ENCODE measurements around the gene CD4. TPM values are rescaled to one million over a fixed set of nuclear protein-coding genes. Genes with fewer than 3 reads are reported as not detected.

The CD4 gene
- total and polyA plus RNA-seq, 10 of the 15 experiments (the other 5 are each of a cell fraction or from before 2014, with no cell fraction given) = 0.24 to 1.6 (median 0.69) TPM

- ATAC-seq = no peak
- peaks cover 28% of the 10 kb centered on the region for H3K4me1 ChIP-seq (ENCODE audit: control insufficient read depth, insufficient read depth, low read length)
- SMC1A ChIA-PET (ENCODE audit: uncharacterized antibody, unreplicated experiment) = interaction anchor here (0.9 to 5.0 kb wide), 11 partner anchors 12 to 255 kb away, joined by 3 to 42 read pairs (median 6); partner anchors contain the start of genes COPS7A, GNB3, MLF2 and SPSB2
- H3K9me3 ChIP-seq (replicated peaks; ENCODE audit: control insufficient read depth, insufficient read depth, low read length) = no peaks in the 10 kb centered on the region
- H3K36me3 ChIP-seq (ENCODE audit: control insufficient read depth in 2 of 2, insufficient read depth in 2 of 2, low read length in 1 of 2) = peaks cover 15 to 26% of the 10 kb centered on the region in 2 experiments
- RAD21 ChIA-PET (ENCODE audit: unreplicated experiment) = interaction anchor here (0.5 to 5.6 kb wide), 11 partner anchors 15 to 260 kb away, joined by 3 to 42 read pairs (median 6); partner anchors contain the start of genes C12orf57, COPS7A, MLF2 and RNU7-1
- H3K4me2 ChIP-seq (ENCODE audit: control insufficient read depth, insufficient read depth) = peak overlapping the region; percentile 92
- CTCF ChIA-PET = interaction anchor here (0.6 to 9.9 kb wide), 12 partner anchors 16 to 314 kb away, joined by 3 to 173 read pairs (median 4); partner anchors contain the start of genes COPS7A, MLF2, SPSB2 and TPI1
- WGBS (ENCODE audit: insufficient coverage, insufficient replicate concordance, low lambda C conversion rate, missing lambda C conversion rate) = 3% methylated on average over 18 of the region's 18 CpGs
- H3K27me3 ChIP-seq (replicated peaks in 1 of 2; ENCODE audit: control insufficient read depth in 2 of 2, insufficient read depth in 2 of 2, low read length in 1 of 2) = no peaks in the 10 kb centered on the region
- intact Hi-C loops (cut with micrococcal nuclease; ENCODE audit: unreplicated experiment) (loop anchor here (1.0 to 5.0 kb wide), 2 partner anchors 38 to 166 kb away; partner anchors contain the start of gene ZNF384), in situ Hi-C loops (cut with MboI) (no loop called here)
- peak overlapping the region; percentile 84 for H3K27ac ChIP-seq (ENCODE audit: control insufficient read depth, insufficient read depth)
- H3K9ac ChIP-seq (ENCODE audit: control insufficient read depth, insufficient read depth, low read length) = peak overlapping the region; percentile 60
- no peak for FAIRE-seq
- H3K79me2 ChIP-seq (ENCODE audit: control insufficient read depth, insufficient read depth, low read length) = peaks cover 41% of the 10 kb centered on the region
- peak overlapping the region; percentile 82 for H3K4me3 ChIP-seq
- POLR2A ChIA-PET = interaction anchor here (0.7 to 8.9 kb wide), 21 partner anchors 10 to 260 kb away, joined by 3 to 84 read pairs (median 7); partner anchors contain the start of genes COPS7A, LPCAT3, MLF2 and PTMS
- DNase-seq (ENCODE audit: low read depth, low spot score) = no peak
- no TSS peak for BruUV-seq (replicated peaks)
- no peaks in the 10 kb centered on the region for H4K20me1 ChIP-seq (ENCODE audit: control insufficient read depth, insufficient read depth)
- H2AFZ ChIP-seq (ENCODE audit: control insufficient read depth, low read depth, low read length) = peak overlapping the region; percentile 27; the same call in 1 of the 2 replicates
- TF ChIP-seq CBX5 (IDR thresholded peaks at IDR 0.05; ENCODE audit: low read depth) = no peak
- TF ChIP-seq ZNF207 (IDR thresholded peaks at IDR 0.05; ENCODE audit: borderline replicate concordance) = no peak
- TF ChIP-seq BACH1 (IDR thresholded peaks at IDR 0.05; ENCODE audit: borderline replicate concordance) = no peak
- no peak for TF ChIP-seq FOXM1 (IDR thresholded peaks at IDR 0.05; ENCODE audit: low read depth, low read length)
- no peak for TF ChIP-seq FOS (IDR thresholded peaks at IDR 0.05; ENCODE audit: borderline replicate concordance, extremely low read depth, insufficient read length)
- TF ChIP-seq NRF1 (conservative IDR thresholded peaks at IDR 0.05; ENCODE audit: low read depth, low read length) = no peak
- no peak for TF ChIP-seq POLR2A (IDR thresholded peaks at IDR 0.05; ENCODE audit: low read depth, low read length)
- no peak for TF ChIP-seq TCF7 (IDR thresholded peaks at IDR 0.05; ENCODE audit: borderline replicate concordance)
- TF ChIP-seq, protein P1, sequence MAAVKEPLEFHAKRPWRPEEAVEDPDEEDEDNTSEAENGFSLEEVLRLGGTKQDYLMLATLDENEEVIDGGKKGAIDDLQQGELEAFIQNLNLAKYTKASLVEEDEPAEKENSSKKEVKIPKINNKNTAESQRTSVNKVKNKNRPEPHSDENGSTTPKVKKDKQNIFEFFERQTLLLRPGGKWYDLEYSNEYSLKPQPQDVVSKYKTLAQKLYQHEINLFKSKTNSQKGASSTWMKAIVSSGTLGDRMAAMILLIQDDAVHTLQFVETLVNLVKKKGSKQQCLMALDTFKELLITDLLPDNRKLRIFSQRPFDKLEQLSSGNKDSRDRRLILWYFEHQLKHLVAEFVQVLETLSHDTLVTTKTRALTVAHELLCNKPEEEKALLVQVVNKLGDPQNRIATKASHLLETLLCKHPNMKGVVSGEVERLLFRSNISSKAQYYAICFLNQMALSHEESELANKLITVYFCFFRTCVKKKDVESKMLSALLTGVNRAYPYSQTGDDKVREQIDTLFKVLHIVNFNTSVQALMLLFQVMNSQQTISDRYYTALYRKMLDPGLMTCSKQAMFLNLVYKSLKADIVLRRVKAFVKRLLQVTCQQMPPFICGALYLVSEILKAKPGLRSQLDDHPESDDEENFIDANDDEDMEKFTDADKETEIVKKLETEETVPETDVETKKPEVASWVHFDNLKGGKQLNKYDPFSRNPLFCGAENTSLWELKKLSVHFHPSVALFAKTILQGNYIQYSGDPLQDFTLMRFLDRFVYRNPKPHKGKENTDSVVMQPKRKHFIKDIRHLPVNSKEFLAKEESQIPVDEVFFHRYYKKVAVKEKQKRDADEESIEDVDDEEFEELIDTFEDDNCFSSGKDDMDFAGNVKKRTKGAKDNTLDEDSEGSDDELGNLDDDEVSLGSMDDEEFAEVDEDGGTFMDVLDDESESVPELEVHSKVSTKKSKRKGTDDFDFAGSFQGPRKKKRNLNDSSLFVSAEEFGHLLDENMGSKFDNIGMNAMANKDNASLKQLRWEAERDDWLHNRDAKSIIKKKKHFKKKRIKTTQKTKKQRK (IDR thresholded peaks at IDR 0.05; ENCODE audit: low read depth, low read length) = no peak
- TF ChIP-seq HDGF (IDR thresholded peaks at IDR 0.05) = peak; percentile 70; the same call in 1 of the 2 replicates
- no peak for TF ChIP-seq SUPT20H (IDR thresholded peaks at IDR 0.05; ENCODE audit: borderline replicate concordance, control insufficient read depth, low read depth, low read length)
- TF ChIP-seq NBN (IDR thresholded peaks at IDR 0.05) = 0 out of 2 replicates have a peak, but pooled peaks have one; percentile 1
- TF ChIP-seq, protein P2, sequence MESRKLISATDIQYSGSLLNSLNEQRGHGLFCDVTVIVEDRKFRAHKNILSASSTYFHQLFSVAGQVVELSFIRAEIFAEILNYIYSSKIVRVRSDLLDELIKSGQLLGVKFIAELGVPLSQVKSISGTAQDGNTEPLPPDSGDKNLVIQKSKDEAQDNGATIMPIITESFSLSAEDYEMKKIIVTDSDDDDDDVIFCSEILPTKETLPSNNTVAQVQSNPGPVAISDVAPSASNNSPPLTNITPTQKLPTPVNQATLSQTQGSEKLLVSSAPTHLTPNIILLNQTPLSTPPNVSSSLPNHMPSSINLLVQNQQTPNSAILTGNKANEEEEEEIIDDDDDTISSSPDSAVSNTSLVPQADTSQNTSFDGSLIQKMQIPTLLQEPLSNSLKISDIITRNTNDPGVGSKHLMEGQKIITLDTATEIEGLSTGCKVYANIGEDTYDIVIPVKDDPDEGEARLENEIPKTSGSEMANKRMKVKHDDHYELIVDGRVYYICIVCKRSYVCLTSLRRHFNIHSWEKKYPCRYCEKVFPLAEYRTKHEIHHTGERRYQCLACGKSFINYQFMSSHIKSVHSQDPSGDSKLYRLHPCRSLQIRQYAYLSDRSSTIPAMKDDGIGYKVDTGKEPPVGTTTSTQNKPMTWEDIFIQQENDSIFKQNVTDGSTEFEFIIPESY (IDR thresholded peaks at IDR 0.05) = no peak
- TF ChIP-seq HDAC6 (IDR thresholded peaks at IDR 0.05; ENCODE audit: unreplicated experiment) = no peak
- no peak for TF ChIP-seq CHD1 (IDR thresholded peaks at IDR 0.05; ENCODE audit: low read depth, low read length)
These were observed 63.5 kb downstream of the CD4 start for GRCh38 chr12:6852651-6853354.

Measured in GM12878 (cell line).